ENCODE measurements around the gene WDR7.

DNA sequence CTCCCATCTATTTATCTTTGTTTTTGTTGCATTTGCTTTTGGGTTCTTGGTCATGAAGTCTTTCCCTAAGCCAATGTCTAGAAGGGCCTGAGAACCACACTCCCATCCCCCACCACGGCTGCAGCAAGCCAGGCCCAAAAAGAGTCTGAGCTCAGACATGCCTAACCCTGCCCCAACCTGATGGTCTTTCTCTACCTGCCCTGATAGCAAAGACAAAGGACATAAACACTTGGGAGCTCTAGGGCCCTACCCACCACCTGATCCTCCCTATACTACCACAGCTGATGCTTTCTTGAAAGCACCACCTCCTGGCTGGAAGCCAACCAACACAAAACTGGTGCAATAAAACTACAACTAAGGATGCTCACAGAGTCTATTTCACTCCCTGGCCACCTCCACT lies 233.4 kb downstream of the WDR7 start:
- no peak for TF ChIP-seq EP300 (IDR thresholded peaks at IDR 0.05)
- no peak for TF ChIP-seq MAFK (IDR thresholded peaks at IDR 0.05; ENCODE audit: partially characterized antibody)
- TF ChIP-seq, protein P1, sequence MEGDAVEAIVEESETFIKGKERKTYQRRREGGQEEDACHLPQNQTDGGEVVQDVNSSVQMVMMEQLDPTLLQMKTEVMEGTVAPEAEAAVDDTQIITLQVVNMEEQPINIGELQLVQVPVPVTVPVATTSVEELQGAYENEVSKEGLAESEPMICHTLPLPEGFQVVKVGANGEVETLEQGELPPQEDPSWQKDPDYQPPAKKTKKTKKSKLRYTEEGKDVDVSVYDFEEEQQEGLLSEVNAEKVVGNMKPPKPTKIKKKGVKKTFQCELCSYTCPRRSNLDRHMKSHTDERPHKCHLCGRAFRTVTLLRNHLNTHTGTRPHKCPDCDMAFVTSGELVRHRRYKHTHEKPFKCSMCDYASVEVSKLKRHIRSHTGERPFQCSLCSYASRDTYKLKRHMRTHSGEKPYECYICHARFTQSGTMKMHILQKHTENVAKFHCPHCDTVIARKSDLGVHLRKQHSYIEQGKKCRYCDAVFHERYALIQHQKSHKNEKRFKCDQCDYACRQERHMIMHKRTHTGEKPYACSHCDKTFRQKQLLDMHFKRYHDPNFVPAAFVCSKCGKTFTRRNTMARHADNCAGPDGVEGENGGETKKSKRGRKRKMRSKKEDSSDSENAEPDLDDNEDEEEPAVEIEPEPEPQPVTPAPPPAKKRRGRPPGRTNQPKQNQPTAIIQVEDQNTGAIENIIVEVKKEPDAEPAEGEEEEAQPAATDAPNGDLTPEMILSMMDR (IDR thresholded peaks at IDR 0.05) = no peak
- TF ChIP-seq, protein P2, sequence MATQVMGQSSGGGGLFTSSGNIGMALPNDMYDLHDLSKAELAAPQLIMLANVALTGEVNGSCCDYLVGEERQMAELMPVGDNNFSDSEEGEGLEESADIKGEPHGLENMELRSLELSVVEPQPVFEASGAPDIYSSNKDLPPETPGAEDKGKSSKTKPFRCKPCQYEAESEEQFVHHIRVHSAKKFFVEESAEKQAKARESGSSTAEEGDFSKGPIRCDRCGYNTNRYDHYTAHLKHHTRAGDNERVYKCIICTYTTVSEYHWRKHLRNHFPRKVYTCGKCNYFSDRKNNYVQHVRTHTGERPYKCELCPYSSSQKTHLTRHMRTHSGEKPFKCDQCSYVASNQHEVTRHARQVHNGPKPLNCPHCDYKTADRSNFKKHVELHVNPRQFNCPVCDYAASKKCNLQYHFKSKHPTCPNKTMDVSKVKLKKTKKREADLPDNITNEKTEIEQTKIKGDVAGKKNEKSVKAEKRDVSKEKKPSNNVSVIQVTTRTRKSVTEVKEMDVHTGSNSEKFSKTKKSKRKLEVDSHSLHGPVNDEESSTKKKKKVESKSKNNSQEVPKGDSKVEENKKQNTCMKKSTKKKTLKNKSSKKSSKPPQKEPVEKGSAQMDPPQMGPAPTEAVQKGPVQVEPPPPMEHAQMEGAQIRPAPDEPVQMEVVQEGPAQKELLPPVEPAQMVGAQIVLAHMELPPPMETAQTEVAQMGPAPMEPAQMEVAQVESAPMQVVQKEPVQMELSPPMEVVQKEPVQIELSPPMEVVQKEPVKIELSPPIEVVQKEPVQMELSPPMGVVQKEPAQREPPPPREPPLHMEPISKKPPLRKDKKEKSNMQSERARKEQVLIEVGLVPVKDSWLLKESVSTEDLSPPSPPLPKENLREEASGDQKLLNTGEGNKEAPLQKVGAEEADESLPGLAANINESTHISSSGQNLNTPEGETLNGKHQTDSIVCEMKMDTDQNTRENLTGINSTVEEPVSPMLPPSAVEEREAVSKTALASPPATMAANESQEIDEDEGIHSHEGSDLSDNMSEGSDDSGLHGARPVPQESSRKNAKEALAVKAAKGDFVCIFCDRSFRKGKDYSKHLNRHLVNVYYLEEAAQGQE (IDR thresholded peaks at IDR 0.05) = no peak
- no peak for TF ChIP-seq POLR2A (IDR thresholded peaks at IDR 0.05; ENCODE audit: low read length)
- no peak for TF ChIP-seq MYC (IDR thresholded peaks at IDR 0.05; ENCODE audit: borderline replicate concordance, low read length)
- TF ChIP-seq RAD21 (conservative IDR thresholded peaks at IDR 0.05 in 1 of 2, IDR thresholded peaks at IDR 0.05 in 1 of 2) = no peak
- no peak for TF ChIP-seq SMC3 (IDR thresholded peaks at IDR 0.05)
- TF ChIP-seq NFE2L2 (conservative IDR thresholded peaks at IDR 0.05; ENCODE audit: low read length) = no peak
- TF ChIP-seq CBX8 (IDR thresholded peaks at IDR 0.05) = no peak
- no peak for TF ChIP-seq HOXB13 (CRISPR knock-in tag; IDR thresholded peaks at IDR 0.05; ENCODE audit: low read depth)

Measured in A549 (cell line).